Measurements from ENCODE around the gene DRAM1. TPM values are rescaled to one million over a fixed set of nuclear protein-coding genes. Genes with fewer than 3 reads are reported as not detected.

DRAM1 gene
- total RNA-seq, 1 donor from 2014 or later = 17.4 TPM

DNA sequence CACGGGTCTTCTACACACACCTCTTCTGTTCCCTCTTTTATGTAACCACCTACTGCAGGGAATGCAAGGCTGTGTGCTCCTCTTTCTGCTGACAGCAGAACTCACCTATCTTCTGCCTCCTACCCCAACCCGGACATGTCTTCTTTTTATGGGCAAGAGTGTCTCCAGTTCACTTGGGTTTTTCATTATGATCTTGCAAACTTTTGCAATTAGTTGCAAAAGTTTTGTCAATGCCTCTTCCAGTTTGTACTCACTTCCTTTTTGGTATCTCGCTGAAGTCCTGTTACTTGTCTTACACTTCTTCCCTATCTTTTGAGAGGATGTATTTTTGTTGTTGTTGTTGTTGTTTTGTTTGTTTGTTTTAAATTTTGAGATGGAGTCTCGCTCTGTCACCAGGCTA lies 50.6 kb downstream of the DRAM1 start:
- Mint-ChIP-seq H3K9me3 (peaks cover 3% of the 10 kb centered on the region), H3K27ac (no peak overlapping the region), H3K27me3 (ENCODE audit: low read depth) (no peaks in the 10 kb centered on the region), H3K4me3 (no peak overlapping the region), H3K36me3 (no peaks in the 10 kb centered on the region), H3K4me1 (peaks cover 2% of the 10 kb centered on the region)
- no peak for DNase-seq (ENCODE audit: low spot score in 2 of 2, unreplicated experiment in 2 of 2)
- TF ChIP-seq, protein P1, sequence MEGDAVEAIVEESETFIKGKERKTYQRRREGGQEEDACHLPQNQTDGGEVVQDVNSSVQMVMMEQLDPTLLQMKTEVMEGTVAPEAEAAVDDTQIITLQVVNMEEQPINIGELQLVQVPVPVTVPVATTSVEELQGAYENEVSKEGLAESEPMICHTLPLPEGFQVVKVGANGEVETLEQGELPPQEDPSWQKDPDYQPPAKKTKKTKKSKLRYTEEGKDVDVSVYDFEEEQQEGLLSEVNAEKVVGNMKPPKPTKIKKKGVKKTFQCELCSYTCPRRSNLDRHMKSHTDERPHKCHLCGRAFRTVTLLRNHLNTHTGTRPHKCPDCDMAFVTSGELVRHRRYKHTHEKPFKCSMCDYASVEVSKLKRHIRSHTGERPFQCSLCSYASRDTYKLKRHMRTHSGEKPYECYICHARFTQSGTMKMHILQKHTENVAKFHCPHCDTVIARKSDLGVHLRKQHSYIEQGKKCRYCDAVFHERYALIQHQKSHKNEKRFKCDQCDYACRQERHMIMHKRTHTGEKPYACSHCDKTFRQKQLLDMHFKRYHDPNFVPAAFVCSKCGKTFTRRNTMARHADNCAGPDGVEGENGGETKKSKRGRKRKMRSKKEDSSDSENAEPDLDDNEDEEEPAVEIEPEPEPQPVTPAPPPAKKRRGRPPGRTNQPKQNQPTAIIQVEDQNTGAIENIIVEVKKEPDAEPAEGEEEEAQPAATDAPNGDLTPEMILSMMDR (IDR thresholded peaks at IDR 0.05; ENCODE audit: unreplicated experiment) = no peak

- H3K27me3 Mint-ChIP-seq (ENCODE audit: low read depth) = no peaks in the 10 kb centered on the region
- H3K9me3 Mint-ChIP-seq = no peaks in the 10 kb centered on the region
- TF ChIP-seq, protein P1 (IDR thresholded peaks at IDR 0.05; ENCODE audit: unreplicated experiment) = no peak
- H3K36me3 Mint-ChIP-seq = no peaks in the 10 kb centered on the region
- peaks cover 2% of the 10 kb centered on the region for H3K4me1 Mint-ChIP-seq
- no peak overlapping the region for H3K4me3 Mint-ChIP-seq
- no peak overlapping the region for H3K27ac Mint-ChIP-seq
- DNase-seq (ENCODE audit: low spot score in 2 of 2, unreplicated experiment in 2 of 2) = no peak
Observed at GRCh38 chr12:101928556-101928955, 51.2 kb downstream of the DRAM1 start.

DNA sequence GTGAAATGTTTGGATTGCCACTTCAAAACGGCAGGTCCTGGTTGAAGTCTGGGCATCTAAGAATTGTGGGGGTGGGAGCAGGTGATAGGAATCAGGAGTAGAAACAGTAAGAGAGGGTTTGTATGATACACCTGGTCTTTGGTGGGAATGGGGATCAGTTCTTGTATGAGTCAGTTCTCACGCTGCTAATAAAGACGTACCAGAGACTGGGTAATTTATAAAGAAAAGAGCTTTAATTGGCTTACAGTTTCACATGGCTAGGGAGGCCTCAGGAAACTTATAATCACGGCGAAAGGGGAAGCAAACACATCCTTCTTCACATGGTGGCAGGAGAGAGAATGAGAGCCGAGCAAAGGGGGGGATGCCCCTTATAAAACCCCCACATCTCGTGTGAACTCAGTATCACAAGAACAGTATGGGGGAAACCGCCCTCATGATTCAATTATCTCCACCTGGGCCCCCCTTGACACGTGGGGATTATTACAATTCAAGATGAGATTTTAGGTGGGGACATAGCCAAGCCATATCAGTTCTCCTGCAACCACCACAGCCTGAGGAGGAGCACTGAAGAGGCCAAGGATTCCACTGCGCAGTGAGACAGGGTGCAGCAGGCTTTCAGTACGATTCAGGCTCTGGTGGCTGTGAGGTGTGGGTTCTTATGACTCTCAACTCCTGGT lies 52.1 kb downstream of the DRAM1 start:
- DNase-seq (ENCODE audit: low spot score in 2 of 2, unreplicated experiment in 2 of 2) = no peak
- Mint-ChIP-seq H3K27ac (no peak overlapping the region), H3K9me3 (no peaks in the 10 kb centered on the region), H3K27me3 (ENCODE audit: low read depth) (peaks cover 2% of the 10 kb centered on the region), H3K4me3 (no peak overlapping the region), H3K36me3 (no peaks in the 10 kb centered on the region), H3K4me1 (peaks cover 2% of the 10 kb centered on the region)
- TF ChIP-seq, protein P1 (IDR thresholded peaks at IDR 0.05; ENCODE audit: unreplicated experiment) = no peak

GRCh38 chr12:101931498-101932326 lies 54.3 kb downstream of the DRAM1 start:
- Mint-ChIP-seq H3K9me3 (no peaks in the 10 kb centered on the region), H3K4me3 (no peak overlapping the region), H3K27ac (no peak overlapping the region), H3K4me1 (peaks cover 11% of the 10 kb centered on the region), H3K27me3 (ENCODE audit: low read depth) (peaks cover 4% of the 10 kb centered on the region), H3K36me3 (no peaks in the 10 kb centered on the region)
- no peak for DNase-seq (ENCODE audit: low spot score in 2 of 2, unreplicated experiment in 2 of 2)
- TF ChIP-seq, protein P1 (IDR thresholded peaks at IDR 0.05; ENCODE audit: unreplicated experiment) = no peak

GRCh38 chr12:101933866-101934514 lies 56.6 kb downstream of the DRAM1 start:
- Mint-ChIP-seq H3K27ac (no peak overlapping the region), H3K36me3 (no peaks in the 10 kb centered on the region), H3K4me1 (peaks cover 14% of the 10 kb centered on the region), H3K4me3 (no peak overlapping the region), H3K9me3 (no peaks in the 10 kb centered on the region), H3K27me3 (ENCODE audit: low read depth) (peaks cover 4% of the 10 kb centered on the region)
- TF ChIP-seq, protein P1 (IDR thresholded peaks at IDR 0.05; ENCODE audit: unreplicated experiment) = no peak
- no peak for DNase-seq (ENCODE audit: low spot score in 2 of 2, unreplicated experiment in 2 of 2)
